Muscle of leg (tissue), 11 donors: Measurements from ENCODE around the gene DMGDH. TPM values are rescaled to one million over a fixed set of nuclear protein-coding genes. Genes with fewer than 3 reads are reported as not detected.

Experiments used
- DNase-seq: peaks from one replicate; pipeline ENCODE4 v3.0.0; 2013
- H3K27ac ChIP-seq: one replicate; pipeline ENCODE4 v1.5.1; 2013; ENCODE audit warnings: mild to moderate bottlenecking, low read length, control low read depth
- H3K27me3 ChIP-seq: one replicate; pipeline ENCODE4 v1.6.1; 2013; ENCODE audit warnings: low read length; ENCODE audit not compliant: control insufficient read depth, insufficient read depth
- H3K36me3 ChIP-seq: one replicate; pipeline ENCODE4 v1.6.1; 2013; ENCODE audit warnings: low read length; ENCODE audit not compliant: control insufficient read depth, insufficient read depth
- H3K4me1 ChIP-seq: one replicate; pipeline ENCODE4 v1.6.1; 2013; ENCODE audit warnings: low read length; ENCODE audit not compliant: control insufficient read depth, insufficient read depth
- H3K4me3 ChIP-seq: one replicate; pipeline ENCODE4 v1.5.1; 2013; ENCODE audit warnings: low read length, control low read depth
- H3K9me3 ChIP-seq: replicated peaks from 2 replicates; pipeline ENCODE4 v1.6.1; 2013; ENCODE audit warnings: low read depth, low read length; ENCODE audit not compliant: control insufficient read depth
- WGBS: methylation state at CpG from one replicate; pipeline ENCODE4 v1.1.5; 2013; ENCODE audit warnings: missing lambda C conversion rate; ENCODE audit not compliant: insufficient coverage; 5-methylcytosine and 5-hydroxymethylcytosine counted together
- polyA plus RNA-seq, 8 donors: library from polyadenylated mRNA; unstranded; fragments of 120-200 nt; gene quantifications; one replicate each; pipeline versions ENCODE4 v1.2.1 to v1.2.3, GENCODE V29; 2013; ENCODE audit warnings: inconsistent platforms in 1 of 8, low replicate concordance in 1 of 8; ENCODE audit not compliant: insufficient read length in 8 of 8, insufficient read depth in 1 of 8
- total RNA-seq: library from RNA; stranded (reverse); fragments of 120-200 nt; gene quantifications from one replicate; pipeline ENCODE4 v1.2.4, GENCODE V29; 2013

The DMGDH gene
- total and polyA plus RNA-seq, 9 donors = 1.4 to 2.9 (median 2.1) TPM

GRCh38 chr5:78961743-78962142 is 107.7 kb downstream of the DMGDH start:
- no peak overlapping the region for H3K27ac ChIP-seq
- 100% methylated on average over 1 of the region's 1 CpG for WGBS
- peaks cover 2% of the 10 kb centered on the region for H3K36me3 ChIP-seq
- peaks cover 7% of the 10 kb centered on the region for H3K4me1 ChIP-seq
- no peak overlapping the region for H3K4me3 ChIP-seq
- no peak for DNase-seq
- H3K27me3 ChIP-seq = no peaks in the 10 kb centered on the region
- no peaks in the 10 kb centered on the region for H3K9me3 ChIP-seq

- no peak overlapping the region for H3K4me3 ChIP-seq
- 36% methylated on average over 1 of the region's 1 CpG for WGBS
- no peaks in the 10 kb centered on the region for H3K9me3 ChIP-seq
- peaks cover 7% of the 10 kb centered on the region for H3K36me3 ChIP-seq
- peaks cover 7% of the 10 kb centered on the region for H3K4me1 ChIP-seq
- peak; percentile 61 for DNase-seq
- no peak overlapping the region for H3K27ac ChIP-seq
- H3K27me3 ChIP-seq = no peaks in the 10 kb centered on the region
These were observed 109.7 kb downstream of the DMGDH start for GRCh38 chr5:78959767-78960166.

- peaks cover 5% of the 10 kb centered on the region for H3K36me3 ChIP-seq
- H3K4me1 ChIP-seq = peaks cover 7% of the 10 kb centered on the region
- H3K9me3 ChIP-seq = no peaks in the 10 kb centered on the region
- H3K4me3 ChIP-seq = no peak overlapping the region
- 54% methylated on average over 2 of the region's 3 CpGs for WGBS
- H3K27me3 ChIP-seq = no peaks in the 10 kb centered on the region
- no peak overlapping the region for H3K27ac ChIP-seq
- no peak for DNase-seq
These were observed 110.6 kb downstream of the DMGDH start for GRCh38 chr5:78958672-78959445.

GRCh38 chr5:78956901-78957300 is 112.6 kb downstream of the DMGDH start:
- no peak overlapping the region for H3K4me3 ChIP-seq
- H3K27me3 ChIP-seq = no peaks in the 10 kb centered on the region
- peaks cover 3% of the 10 kb centered on the region for H3K4me1 ChIP-seq
- no peak overlapping the region for H3K27ac ChIP-seq
- no peaks in the 10 kb centered on the region for H3K9me3 ChIP-seq
- peaks cover 5% of the 10 kb centered on the region for H3K36me3 ChIP-seq
- DNase-seq = no peak
- WGBS = no CpG with 5 or more reads among the region's 1 CpG

GRCh38 chr5:78953092-78953800 is 116.2 kb downstream of the DMGDH start:
- 86% methylated on average over 3 of the region's 4 CpGs for WGBS

More at GRCh38 chr5:78953092-78953800, 116.2 kb downstream of the DMGDH start:
- H3K9me3 ChIP-seq = no peaks in the 10 kb centered on the region
- H3K4me1 ChIP-seq = no peaks in the 10 kb centered on the region
- no peak overlapping the region for H3K27ac ChIP-seq
- H3K36me3 ChIP-seq = peaks cover 5% of the 10 kb centered on the region
- no peaks in the 10 kb centered on the region for H3K27me3 ChIP-seq
- DNase-seq = no peak
- no peak overlapping the region for H3K4me3 ChIP-seq

Other genes with a start within 250 kb of the DMGDH start
- 17.9 TPM for gene ARSB, start 84.4 kb downstream of the DMGDH start, total RNA-seq
- gene ARSB, start 84.4 kb downstream of the DMGDH start, polyA plus RNA-seq = 10 to 100 TPM; 15.2 to 27.6 (median 21.9) TPM
- gene BHMT2, start 93 bp upstream of the DMGDH start, total RNA-seq = 2.7 TPM
- 1 to 10 TPM; 2.0 to 5.8 (median 2.6) TPM for gene BHMT2, start 93 bp upstream of the DMGDH start, polyA plus RNA-seq
- 0.09 TPM for gene BHMT, start 42.1 kb upstream of the DMGDH start, total RNA-seq
- gene BHMT, start 42.1 kb upstream of the DMGDH start, polyA plus RNA-seq = under 1 TPM in 7 of 8 donors, not detected in 1; 0.15 to 0.60 (median 0.23) TPM
- 9.1 TPM for gene JMY, start 166.5 kb upstream of the DMGDH start, total RNA-seq
- 10 to 100 TPM in 3 of 8 donors, 1 to 10 TPM in 5; 8.0 to 14.5 (median 8.8) TPM for gene JMY, start 166.5 kb upstream of the DMGDH start, polyA plus RNA-seq